MM.1S (cell line): Measurements from ENCODE around the gene CTSA.

Source experiments
- DNase-seq: peaks from one replicate; pipeline ENCODE4 v3.0.0-alpha.2; 2015
- H2AFZ ChIP-seq: fragments of 300-600 bp; sonication (generic); 2 replicates; pipeline ENCODE4 v1.6.0; 2016; ENCODE audit warnings: antibody characterized with exemption, low read length
- H3F3A ChIP-seq: fragments of 300-600 bp; sonication (generic); 2 replicates; pipeline ENCODE4 v1.6.1; 2016; ENCODE audit warnings: mild to moderate bottlenecking, antibody characterized with exemption, low read length, moderate library complexity, mixed read lengths; ENCODE audit not compliant: insufficient read depth
- H3K27ac ChIP-seq: fragments of 300-600 bp; sonication (generic); 2 replicates; pipeline ENCODE4 v1.5.1; 2016; ENCODE audit warnings: mild to moderate bottlenecking, low read length
- H3K27me3 ChIP-seq: fragments of 300-600 bp; sonication (generic); replicated peaks from 2 replicates; pipeline ENCODE4 v1.6.0; 2016; ENCODE audit warnings: low read length; ENCODE audit not compliant: insufficient read depth
- H3K36me3 ChIP-seq: fragments of 300-600 bp; sonication (generic); replicated peaks from 2 replicates; pipeline ENCODE4 v1.6.1; 2016; ENCODE audit warnings: mild to moderate bottlenecking, low read length, mixed read lengths; ENCODE audit not compliant: insufficient read depth
- H3K4me1 ChIP-seq: fragments of 300-600 bp; sonication (generic); 2 replicates; pipeline ENCODE4 v1.6.1; 2016; ENCODE audit warnings: low read length, mixed read lengths
- H3K4me2 ChIP-seq: fragments of 300-600 bp; sonication (generic); 2 replicates; pipeline ENCODE4 v1.6.0; 2016; ENCODE audit warnings: low read depth, low read length
- H3K4me3 ChIP-seq: fragments of 300-600 bp; sonication (generic); 2 replicates; pipeline ENCODE4 v1.5.1; 2016; ENCODE audit warnings: low read length, mixed read lengths
- H3K79me2 ChIP-seq: fragments of 300-600 bp; sonication (generic); 2 replicates; pipeline ENCODE4 v1.6.1; 2016; ENCODE audit warnings: mixed run types, low read length, mixed read lengths
- H3K9ac ChIP-seq: fragments of 300-600 bp; sonication (generic); 2 replicates; pipeline ENCODE4 v1.6.1; 2016; ENCODE audit warnings: low read length, mixed read lengths
- H3K9me2 ChIP-seq: fragments of 300-600 bp; sonication (generic); replicated peaks from 2 replicates; pipeline ENCODE4 v1.6.1; 2016; ENCODE audit warnings: mild to moderate bottlenecking, low read length, mixed read lengths; ENCODE audit not compliant: insufficient read depth
- H3K9me3 ChIP-seq: fragments of 300-600 bp; sonication (generic); replicated peaks from 2 replicates; pipeline ENCODE4 v1.6.1; 2016; ENCODE audit warnings: mild to moderate bottlenecking, low read length, mixed read lengths; ENCODE audit not compliant: insufficient read depth
- H4K20me1 ChIP-seq: fragments of 300-600 bp; sonication (generic); 2 replicates; pipeline ENCODE4 v1.6.1; 2016; ENCODE audit warnings: mild to moderate bottlenecking, low read length, moderate library complexity, mixed read lengths; ENCODE audit not compliant: insufficient read depth
- CTCF ChIP-seq: fragments of 300-600 bp; sonication (generic); IDR thresholded peaks from 2 replicates; pipeline ENCODE4 v1.5.1; 2016; ENCODE audit warnings: antibody characterized with exemption, low read length, mixed read lengths
- EZH2 ChIP-seq: fragments of 300-600 bp; sonication (generic); optimal IDR thresholded peaks from 2 replicates; pipeline ENCODE3; 2017; ENCODE audit warnings: low read depth, mild to moderate bottlenecking, antibody characterized with exemption, low read length, mixed read lengths
- EZH2phosphoT487 ChIP-seq: fragments of 300-600 bp; sonication (generic); IDR thresholded peaks from 2 replicates; pipeline ENCODE4 v1.6.1; 2018; ENCODE audit warnings: antibody characterized with exemption, low read length

The CTSA gene

GRCh38 chr20:45910670-45911485 is 19.7 kb downstream of the CTSA start:
- peaks cover 3% of the 10 kb centered on the region; the same call in 1 of the 2 replicates for H3K4me1 ChIP-seq

GRCh38 chr20:45911486-45912343 is 20.6 kb downstream of the CTSA start, which contains the start of gene PLTP:
TSS of gene PLTP (minus strand) at chr20:45912155. CDS start at chr20:45911452, 703 bp downstream.
- DNase-seq = no peak
- no peaks in the 10 kb centered on the region for H3K79me2 ChIP-seq
- H2AFZ ChIP-seq = peak within 1 kb of the TSS; percentile 96
- H3K4me1 ChIP-seq = peaks cover 3% of the 10 kb centered on the region; the same call in 1 of the 2 replicates
- H3F3A ChIP-seq = no peaks in the 10 kb centered on the region
- peak within 1 kb of the TSS; percentile 99 for H3K4me2 ChIP-seq
- peak within 1 kb of the TSS; percentile 61 for H3K4me3 ChIP-seq
- no peaks in the 10 kb centered on the region for H3K9me3 ChIP-seq
- peaks cover 14% of the 10 kb centered on the region; the same call in 1 of the 2 replicates for H3K27me3 ChIP-seq
- no peaks in the 10 kb centered on the region for H4K20me1 ChIP-seq
- H3K36me3 ChIP-seq = no peaks in the 10 kb centered on the region
- no peak for TF ChIP-seq CTCF
- no peak for TF ChIP-seq EZH2
- TF ChIP-seq EZH2phosphoT487 = no peak
- H3K9ac ChIP-seq = peak within 1 kb of the TSS; percentile 36; the same call in 1 of the 2 replicates
- no peak within 1 kb of the TSS for H3K27ac ChIP-seq
- no peaks in the 10 kb centered on the region for H3K9me2 ChIP-seq

More at GRCh38 chr20:45910670-45911485, 19.7 kb downstream of the CTSA start:
- no peaks in the 10 kb centered on the region for H3K36me3 ChIP-seq
- H3K4me3 ChIP-seq = peak overlapping the region; percentile 61
- no peaks in the 10 kb centered on the region for H3K9me2 ChIP-seq
- TF ChIP-seq EZH2phosphoT487 = no peak
- no peak for TF ChIP-seq CTCF
- TF ChIP-seq EZH2 = no peak
- H3F3A ChIP-seq = no peaks in the 10 kb centered on the region
- H4K20me1 ChIP-seq = no peaks in the 10 kb centered on the region
- H3K4me2 ChIP-seq = peak overlapping the region; percentile 99
- H2AFZ ChIP-seq = peak overlapping the region; percentile 96
- peak overlapping the region; percentile 36; the same call in 1 of the 2 replicates for H3K9ac ChIP-seq
- H3K9me3 ChIP-seq = no peaks in the 10 kb centered on the region
- no peak overlapping the region for H3K27ac ChIP-seq
- peaks cover 14% of the 10 kb centered on the region; the same call in 1 of the 2 replicates for H3K27me3 ChIP-seq
- peak; percentile 98 for DNase-seq
- no peaks in the 10 kb centered on the region for H3K79me2 ChIP-seq

GRCh38 chr20:45912344-45912682 is 21.2 kb downstream of the CTSA start:
- Histone ChIP-seq H3K4me3 (no peak overlapping the region), H3K9me2 (no peaks in the 10 kb centered on the region), H3K79me2 (no peaks in the 10 kb centered on the region), H3K36me3 (no peaks in the 10 kb centered on the region), H3K4me1 (peaks cover 3% of the 10 kb centered on the region; the same call in 1 of the 2 replicates), H2AFZ (no peak overlapping the region), H4K20me1 (no peaks in the 10 kb centered on the region), H3F3A (no peaks in the 10 kb centered on the region), H3K9ac (no peak overlapping the region), H3K27ac (no peak overlapping the region), H3K27me3 (peaks cover 14% of the 10 kb centered on the region; the same call in 1 of the 2 replicates), H3K4me2 (no peak overlapping the region; the same call in 1 of the 2 replicates), H3K9me3 (no peaks in the 10 kb centered on the region)
- TF ChIP-seq EZH2phosphoT487 (no peak), EZH2 (no peak), CTCF (no peak)
- DNase-seq = no peak
